ENCODE results near the gene UTP25.

Gene UTP25

DNA sequence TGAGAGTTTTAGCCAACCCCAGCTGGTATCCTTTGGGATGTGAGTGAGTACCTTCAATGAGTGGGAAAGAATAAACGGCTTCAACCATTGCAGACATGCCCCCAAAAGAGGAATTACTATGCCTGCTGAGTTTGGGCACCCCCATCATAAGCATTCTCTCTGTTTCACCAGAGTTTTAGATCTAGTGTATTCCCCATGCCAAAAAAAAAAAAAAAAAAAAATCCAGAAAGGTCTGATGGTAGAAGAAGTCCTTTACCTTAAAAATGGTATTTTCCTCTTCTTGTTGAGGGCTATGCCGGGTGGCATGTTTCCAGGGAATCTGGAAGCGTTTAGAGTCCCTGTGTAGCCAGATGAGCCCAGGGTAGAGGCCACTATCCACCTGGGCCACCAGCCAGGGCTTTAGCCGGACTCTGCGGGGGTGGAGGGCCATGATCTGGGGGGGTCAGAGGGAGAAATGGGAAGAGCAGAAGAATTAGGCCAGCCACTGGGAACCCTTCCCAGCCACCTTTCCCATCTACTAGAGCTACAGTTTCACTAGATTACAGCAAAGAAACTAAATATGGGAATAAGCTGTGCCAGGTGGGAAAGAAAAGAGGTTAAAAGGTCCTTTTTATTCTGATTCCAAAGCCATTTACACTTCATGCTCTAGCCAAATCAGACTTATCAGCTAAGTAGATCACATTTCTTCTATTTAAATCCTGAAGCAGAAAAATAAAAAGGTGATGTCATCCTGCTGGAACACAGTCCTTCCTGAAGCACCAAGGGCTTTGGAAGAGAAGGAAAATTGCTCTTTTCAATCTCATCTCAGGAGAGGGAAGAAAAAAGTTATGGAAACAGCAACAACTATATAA is 26.6 kb upstream of the UTP25 start:
- peak; percentile 13 for DNase-seq (ENCODE audit: low read depth, low spot score)
- TF ChIP-seq, protein P1, sequence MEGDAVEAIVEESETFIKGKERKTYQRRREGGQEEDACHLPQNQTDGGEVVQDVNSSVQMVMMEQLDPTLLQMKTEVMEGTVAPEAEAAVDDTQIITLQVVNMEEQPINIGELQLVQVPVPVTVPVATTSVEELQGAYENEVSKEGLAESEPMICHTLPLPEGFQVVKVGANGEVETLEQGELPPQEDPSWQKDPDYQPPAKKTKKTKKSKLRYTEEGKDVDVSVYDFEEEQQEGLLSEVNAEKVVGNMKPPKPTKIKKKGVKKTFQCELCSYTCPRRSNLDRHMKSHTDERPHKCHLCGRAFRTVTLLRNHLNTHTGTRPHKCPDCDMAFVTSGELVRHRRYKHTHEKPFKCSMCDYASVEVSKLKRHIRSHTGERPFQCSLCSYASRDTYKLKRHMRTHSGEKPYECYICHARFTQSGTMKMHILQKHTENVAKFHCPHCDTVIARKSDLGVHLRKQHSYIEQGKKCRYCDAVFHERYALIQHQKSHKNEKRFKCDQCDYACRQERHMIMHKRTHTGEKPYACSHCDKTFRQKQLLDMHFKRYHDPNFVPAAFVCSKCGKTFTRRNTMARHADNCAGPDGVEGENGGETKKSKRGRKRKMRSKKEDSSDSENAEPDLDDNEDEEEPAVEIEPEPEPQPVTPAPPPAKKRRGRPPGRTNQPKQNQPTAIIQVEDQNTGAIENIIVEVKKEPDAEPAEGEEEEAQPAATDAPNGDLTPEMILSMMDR (IDR thresholded peaks at IDR 0.05; ENCODE audit: low read depth, low read length) = no peak
- no peak overlapping the region for H3K4me3 ChIP-seq (ENCODE audit: low read depth, low read length)
- in situ Hi-C loops (cut with HindIII; ENCODE audit: low sequenced_read_pairs) = no loop called here

DNA sequence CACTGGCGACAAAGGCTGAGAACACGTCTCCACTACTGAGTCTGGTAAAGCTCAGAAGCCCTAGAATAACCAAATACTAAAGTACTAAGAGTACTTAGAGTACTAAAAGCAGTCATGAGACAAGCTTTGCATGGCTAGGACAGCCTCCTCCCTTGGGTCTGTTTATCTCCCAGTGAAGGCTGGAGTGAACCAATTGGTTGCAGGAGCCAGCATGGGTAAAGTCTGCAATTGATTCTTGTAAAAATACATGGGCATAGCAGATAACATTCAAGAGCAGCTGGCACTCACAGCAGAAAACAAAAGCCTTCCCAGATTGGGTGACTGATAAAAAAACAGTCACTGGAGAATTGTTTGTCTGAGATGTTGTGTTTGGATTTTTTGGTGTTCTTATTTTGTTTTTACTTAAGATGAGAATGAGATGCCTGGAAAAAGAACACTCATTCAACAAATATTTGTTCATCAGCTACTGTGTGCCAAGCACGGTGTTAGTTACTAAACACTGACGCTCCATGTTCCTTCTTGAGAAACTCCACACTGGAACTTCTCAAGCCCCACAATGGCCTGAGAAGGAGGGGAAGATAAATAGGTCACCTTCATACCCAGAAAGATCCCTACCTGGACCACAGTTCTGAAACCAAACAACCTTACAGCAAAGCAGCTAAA is 25.5 kb upstream of the UTP25 start:
- in situ Hi-C loops (cut with HindIII; ENCODE audit: low sequenced_read_pairs) = no loop called here
- DNase-seq (ENCODE audit: low read depth, low spot score) = no peak
- TF ChIP-seq, protein P1 (IDR thresholded peaks at IDR 0.05; ENCODE audit: low read depth, low read length) = no peak
- no peak overlapping the region for H3K4me3 ChIP-seq (ENCODE audit: low read depth, low read length)

DNA sequence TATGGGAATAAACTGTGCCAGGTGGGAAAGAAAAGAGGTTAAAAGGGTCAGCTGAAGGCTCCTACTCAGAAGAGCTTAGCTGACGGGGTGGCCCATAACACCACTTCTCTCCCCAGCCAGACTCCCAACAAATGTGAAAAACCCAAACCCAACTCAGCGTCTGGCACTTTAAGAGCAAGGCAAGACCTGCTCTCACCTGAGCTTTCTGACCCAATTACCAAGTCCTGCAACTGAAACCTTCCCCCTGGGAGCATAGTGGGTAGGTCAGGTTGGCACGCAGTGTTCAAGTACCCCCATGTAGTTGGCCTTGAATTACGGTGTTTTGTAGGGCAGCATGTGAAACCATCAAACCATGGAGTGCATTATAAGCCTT is 25.0 kb upstream of the UTP25 start:
- no peak for DNase-seq (ENCODE audit: low read depth, low spot score)
- H3K4me3 ChIP-seq (ENCODE audit: low read depth, low read length) = no peak overlapping the region
- in situ Hi-C loops (cut with HindIII; ENCODE audit: low sequenced_read_pairs) = no loop called here
- TF ChIP-seq, protein P1 (IDR thresholded peaks at IDR 0.05; ENCODE audit: low read depth, low read length) = no peak

DNA sequence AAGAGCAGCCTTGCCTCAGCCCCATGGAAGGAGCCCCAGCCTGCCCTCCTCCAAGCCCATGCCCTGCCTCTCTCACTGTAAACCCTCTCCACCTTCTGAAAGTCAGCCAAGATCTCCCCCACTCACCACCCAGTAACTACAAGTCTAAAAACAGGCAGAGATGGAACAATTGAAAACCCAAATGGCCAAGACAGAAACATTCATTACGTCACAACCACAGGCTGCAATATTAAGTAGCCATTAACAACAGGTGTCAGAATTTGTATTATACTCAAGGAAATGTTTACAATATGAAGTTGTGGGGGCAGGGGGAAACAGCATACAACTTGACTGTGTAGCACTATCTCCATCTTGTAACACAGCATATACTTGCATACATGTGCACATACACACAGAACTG is 24.2 kb upstream of the UTP25 start:
- no peak for DNase-seq (ENCODE audit: low read depth, low spot score)
- no peak overlapping the region for H3K4me3 ChIP-seq (ENCODE audit: low read depth, low read length)
- TF ChIP-seq, protein P1 (IDR thresholded peaks at IDR 0.05; ENCODE audit: low read depth, low read length) = no peak
- in situ Hi-C loops (cut with HindIII; ENCODE audit: low sequenced_read_pairs) = no loop called here

DNA sequence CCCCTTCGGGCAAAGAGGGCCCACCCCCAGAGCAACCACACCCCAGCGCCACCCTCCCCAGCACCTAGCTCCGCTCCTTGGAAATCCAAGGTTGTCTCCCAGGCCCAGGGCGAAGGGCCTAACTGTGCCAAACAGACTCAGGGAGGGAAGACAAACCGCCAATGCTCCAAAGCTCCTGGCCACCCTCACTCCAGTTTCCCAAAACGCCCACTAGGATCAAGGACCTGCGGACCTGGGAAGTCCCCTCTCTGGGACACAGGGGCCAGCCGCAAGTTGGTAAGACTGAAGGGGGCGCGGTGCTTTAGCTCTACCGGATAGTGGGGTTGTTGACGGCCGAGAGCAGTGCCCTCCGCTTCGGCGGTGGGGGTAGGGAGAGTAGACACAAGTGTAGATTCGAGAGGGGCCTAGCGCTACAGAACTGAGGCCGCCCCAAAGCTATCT is 22.4 kb upstream of the UTP25 start:
- DNase-seq (ENCODE audit: low read depth, low spot score) = no peak
- in situ Hi-C loops (cut with HindIII; ENCODE audit: low sequenced_read_pairs) = no loop called here
- H3K4me3 ChIP-seq (ENCODE audit: low read depth, low read length) = no peak overlapping the region
- TF ChIP-seq, protein P1 (IDR thresholded peaks at IDR 0.05; ENCODE audit: low read depth, low read length) = no peak

DNA sequence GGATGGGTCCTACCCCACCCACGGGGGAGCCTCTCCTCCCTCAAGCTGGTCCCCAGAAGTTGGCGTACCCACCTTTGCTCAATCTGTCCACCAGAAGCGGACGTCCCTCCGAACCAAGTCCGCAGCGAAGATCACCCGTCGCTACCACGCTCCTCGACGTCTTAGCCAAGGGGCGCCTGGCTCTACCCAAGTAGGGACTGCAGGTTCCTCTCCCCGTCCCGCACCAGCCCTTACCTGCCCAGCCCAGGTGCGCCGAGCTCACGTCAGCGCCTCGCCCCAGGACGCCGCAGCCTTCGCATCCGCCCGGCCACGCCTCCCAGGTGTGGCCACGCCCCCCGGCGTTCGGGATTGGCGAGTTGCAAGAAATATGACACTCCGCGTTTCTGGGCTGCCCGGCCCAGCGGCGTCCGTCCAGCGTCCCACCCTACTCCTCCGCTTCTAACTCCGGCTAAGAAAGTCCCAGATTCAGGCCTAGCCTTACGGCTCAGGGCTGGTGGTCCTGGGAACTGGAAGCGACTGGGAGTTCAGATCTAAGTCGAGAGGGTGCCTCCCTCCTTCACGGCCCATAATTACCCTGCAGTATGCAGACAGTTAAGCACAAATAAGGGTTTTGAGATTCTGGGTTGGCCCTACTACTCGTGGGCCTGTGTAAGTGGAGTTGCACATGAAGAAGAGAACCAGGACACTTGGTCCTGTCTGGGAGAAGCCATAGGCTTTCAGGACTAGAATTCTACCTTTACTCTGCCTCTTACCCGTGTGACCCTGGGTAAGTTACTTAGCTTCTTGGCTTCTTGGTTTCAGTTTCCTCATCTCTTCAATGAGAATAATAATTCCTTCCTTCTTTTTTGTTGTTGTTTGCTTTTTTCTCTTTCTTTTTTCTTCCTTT is 21.7 kb upstream of the UTP25 start, which contains the start of gene IRF6:
Gene IRF6, minus strand, starts transcription at position 268 of the 886 bp plus-strand sequence. CDS start 4,729 bp downstream, outside the sequence.
- peak; percentile 62 for DNase-seq (ENCODE audit: low read depth, low spot score)
- in situ Hi-C loops (cut with HindIII; ENCODE audit: low sequenced_read_pairs) = no loop called here
- TF ChIP-seq, protein P1 (IDR thresholded peaks at IDR 0.05; ENCODE audit: low read depth, low read length) = no peak
- H3K4me3 ChIP-seq (ENCODE audit: low read depth, low read length) = peak within 1 kb of the TSS; percentile 34
